ENCODE results near the gene TTC19.

- TF ChIP-seq EZH2phosphoT487 (IDR thresholded peaks at IDR 0.05; ENCODE audit: insufficient read depth, low read depth) (no peak), EZH2 (IDR thresholded peaks at IDR 0.05; ENCODE audit: insufficient read depth, poor library complexity, severe bottlenecking) (no peak)
Observed at GRCh38 chr17:16025202-16025601, 25.6 kb downstream of the TTC19 start.

All from GM23248 (cell line).